Adrenal gland (tissue), 5 donors: ENCODE data around the gene IFNA7.
"Not testable (repeated sequence)": the region's sequence is repeated elsewhere in the genome, so short reads cannot be mapped to it uniquely, and the experiment has no call there.

Experiments
- CTCF ChIP-seq, 6 experiments: fragments of 450-650 bp in 4 of 6; fragments of 200-600 bp in 2 of 6; sonication (generic) in 1 of 6; IDR thresholded peaks; 1 replicate in 5 of 6; 2 replicates in 1 of 6; pipeline versions ENCODE4 v1.5.1 to v1.8.0; 2016 to 2021; ENCODE audit warnings: antibody characterized with exemption in 6 of 6, mild to moderate bottlenecking in 2 of 6, moderate library complexity in 1 of 6
- POLR2A ChIP-seq, 2 donors: fragments of 450-650 bp; IDR thresholded peaks; one replicate each; pipeline ENCODE4 v1.6.1; 2017; ENCODE audit warnings: antibody characterized with exemption in 2 of 2, mild to moderate bottlenecking in 2 of 2, moderate library complexity in 1 of 2
- donor health status: DM: no; HTN: no; CAD: no.

DNA sequence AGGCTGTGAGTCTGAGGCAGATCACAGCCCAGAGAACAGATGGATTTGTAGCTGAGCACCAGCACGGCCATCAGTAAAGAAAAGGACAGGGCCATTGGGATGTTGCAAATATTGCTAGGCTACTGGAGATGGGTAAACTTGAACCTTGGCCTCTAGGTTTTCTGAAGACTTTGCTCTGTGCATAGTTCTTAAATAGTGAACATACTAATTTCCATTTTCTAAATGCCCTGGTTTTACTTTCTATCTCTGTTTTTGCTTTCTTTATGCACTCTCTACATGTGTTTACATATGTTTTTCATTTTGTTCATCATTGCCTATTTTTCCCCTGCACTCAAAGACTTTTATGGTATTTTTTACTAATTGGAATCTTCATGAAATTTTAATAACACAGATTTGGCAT lies 15.2 kb upstream of the IFNA7 start, which contains the start of gene IFNA16:
- TF ChIP-seq CTCF, POLR2A (IDR thresholded peaks at IDR 0.05): not testable (repeated sequence)
